HG03103 (cell line): Measurements from ENCODE around the gene ZBTB16.

Source experiments
- ATAC-seq: cut with Tn5 transposase; IDR thresholded peaks from one replicate; pipeline ENCODE4 v1.9.1; 2021; ENCODE audit warnings: low read depth; ENCODE audit not compliant: unreplicated experiment

Gene ZBTB16

GRCh38 chr11:114099392-114100178, 40.1 kb downstream of the ZBTB16 start:
- no peak for ATAC-seq

- no peak for ATAC-seq
Observed at GRCh38 chr11:114102993-114103896, 43.7 kb downstream of the ZBTB16 start.

GRCh38 chr11:114105611-114106010, 46.1 kb downstream of the ZBTB16 start:
- ATAC-seq = no peak

GRCh38 chr11:114106047-114106446, 46.5 kb downstream of the ZBTB16 start:
- no peak for ATAC-seq

GRCh38 chr11:114106986-114107385, 47.5 kb downstream of the ZBTB16 start:
- ATAC-seq = no peak

GRCh38 chr11:114108501-114109205, 49.1 kb downstream of the ZBTB16 start:
- no peak for ATAC-seq

GRCh38 chr11:114109206-114110090, 49.9 kb downstream of the ZBTB16 start:
- no peak for ATAC-seq

GRCh38 chr11:114110123-114110522, 50.6 kb downstream of the ZBTB16 start:
- ATAC-seq = no peak

GRCh38 chr11:114110952-114111947, 51.7 kb downstream of the ZBTB16 start:
- no peak for ATAC-seq

GRCh38 chr11:114115451-114115928, 56.0 kb downstream of the ZBTB16 start:
- ATAC-seq = no peak

- no peak for ATAC-seq
Observed at GRCh38 chr11:114116357-114116756, 56.8 kb downstream of the ZBTB16 start.

- no peak for ATAC-seq
Observed at GRCh38 chr11:114116800-114117199, 57.3 kb downstream of the ZBTB16 start.

GRCh38 chr11:114120606-114121005, 61.1 kb downstream of the ZBTB16 start:
- ATAC-seq = no peak

GRCh38 chr11:114121138-114121537, 61.6 kb downstream of the ZBTB16 start:
- no peak for ATAC-seq

- ATAC-seq = no peak
Observed at GRCh38 chr11:114121804-114122504, 62.4 kb downstream of the ZBTB16 start.

GRCh38 chr11:114122686-114123085, 63.2 kb downstream of the ZBTB16 start:
- ATAC-seq = no peak

- no peak for ATAC-seq
Observed at GRCh38 chr11:114123692-114124330, 64.3 kb downstream of the ZBTB16 start.
